OCI-LY1 (cell line): ENCODE data around the gene SLC25A53.

Experiments
- H2AFZ ChIP-seq: fragments of 200-600 bp; sonication (generic), shearing (Covaris generic); 2 replicates; pipeline ENCODE4 v1.6.0; 2014; ENCODE audit warnings: antibody characterized with exemption, mild to moderate bottlenecking, low read length
- H3F3A ChIP-seq: fragments of 200-600 bp; sonication (generic), shearing (Covaris generic); 2 replicates; pipeline ENCODE4 v1.6.0; 2014; ENCODE audit warnings: mild to moderate bottlenecking, antibody characterized with exemption, low read length, moderate library complexity; ENCODE audit not compliant: insufficient read depth
- H3K27ac ChIP-seq: fragments of 200-600 bp; sonication (generic); 2 replicates; pipeline ENCODE4 v1.5.1; 2014; ENCODE audit warnings: low read length, mixed run types, mild to moderate bottlenecking, low read depth; ENCODE audit not compliant: poor library complexity, severe bottlenecking
- H3K27me3 ChIP-seq: fragments of 200-600 bp; sonication (generic); 2 replicates; pipeline ENCODE4 v1.6.0; 2014; ENCODE audit warnings: antibody characterized with exemption, mild to moderate bottlenecking, low read length, moderate library complexity; ENCODE audit not compliant: insufficient read depth
- H3K36me3 ChIP-seq: fragments of 200-600 bp; sonication (generic); 2 replicates; pipeline ENCODE4 v1.6.1; 2014; ENCODE audit warnings: mild to moderate bottlenecking, antibody characterized with exemption, low read length, moderate library complexity, mixed read lengths; ENCODE audit not compliant: insufficient read depth
- H3K4me1 ChIP-seq: fragments of 200-600 bp; sonication (generic); 2 replicates; pipeline ENCODE4 v1.5.1; 2014; ENCODE audit warnings: mild to moderate bottlenecking, low read length, moderate library complexity; ENCODE audit not compliant: insufficient read depth, severe bottlenecking
- H3K4me2 ChIP-seq: fragments of 200-600 bp; sonication (generic), shearing (Covaris generic); 2 replicates; pipeline ENCODE4 v1.6.1; 2014; ENCODE audit warnings: low read length
- H3K4me3 ChIP-seq: fragments of 200-600 bp; sonication (generic); 2 replicates; pipeline ENCODE4 v1.5.1; 2014; ENCODE audit warnings: low read length, low read depth, mild to moderate bottlenecking, mixed read lengths; ENCODE audit not compliant: poor library complexity, severe bottlenecking
- H3K79me2 ChIP-seq: fragments of 200-600 bp; shearing (Covaris generic); 2 replicates; pipeline ENCODE4 v1.6.1; 2016; ENCODE audit warnings: mixed run types, low read length, mixed read lengths; ENCODE audit not compliant: insufficient read depth
- H3K9ac ChIP-seq: fragments of 200-600 bp; sonication (generic), shearing (Covaris generic); 2 replicates; pipeline ENCODE4 v1.6.1; 2014; ENCODE audit warnings: mild to moderate bottlenecking, low read length, mixed read lengths
- H3K9me2 ChIP-seq: fragments of 200-600 bp; sonication (generic), shearing (Covaris generic); 2 replicates; pipeline ENCODE4 v1.6.1; 2014; ENCODE audit warnings: low read depth, mild to moderate bottlenecking, low read length, mixed read lengths
- H3K9me3 ChIP-seq: fragments of 200-600 bp; shearing (Covaris generic); 2 replicates; pipeline ENCODE4 v1.6.1; 2014; ENCODE audit warnings: low read length, mixed read lengths
- H4K20me1 ChIP-seq: fragments of 200-600 bp; sonication (generic), shearing (Covaris generic); 2 replicates; pipeline ENCODE4 v1.6.0; 2016; ENCODE audit warnings: mild to moderate bottlenecking, low read length; ENCODE audit not compliant: insufficient read depth
- CTCF ChIP-seq: fragments of 200-600 bp; sonication (generic), shearing (Covaris generic); IDR thresholded peaks from 2 replicates; pipeline ENCODE4 v1.5.1; 2017; ENCODE audit warnings: mild to moderate bottlenecking, antibody characterized with exemption, low read length, moderate library complexity, mixed read lengths
- EZH2 ChIP-seq: fragments of 200-600 bp; sonication (generic), shearing (Covaris generic); IDR thresholded peaks from 2 replicates; pipeline ENCODE4 v1.8.0; 2017; ENCODE audit warnings: borderline replicate concordance, mixed run types, mild to moderate bottlenecking, antibody characterized with exemption, low read length, moderate library complexity, mixed read lengths

SLC25A53 gene

GRCh38 chrX:104187931-104188330, 31.1 kb upstream of the SLC25A53 start:
- no peak overlapping the region for H3K9ac ChIP-seq
- TF ChIP-seq EZH2, result no peak
- no peak for TF ChIP-seq CTCF
- H3K4me1 ChIP-seq, result no peaks in the 10 kb centered on the region
- H3K9me2 ChIP-seq, result no peaks in the 10 kb centered on the region
- no peak overlapping the region for H3K4me2 ChIP-seq
- no peaks in the 10 kb centered on the region for H4K20me1 ChIP-seq
- H3F3A ChIP-seq, result no peaks in the 10 kb centered on the region
- H3K9me3 ChIP-seq, result no peaks in the 10 kb centered on the region
- no peak overlapping the region for H3K27ac ChIP-seq
- H2AFZ ChIP-seq, result no peak overlapping the region
- no peaks in the 10 kb centered on the region for H3K27me3 ChIP-seq
- H3K4me3 ChIP-seq, result no peak overlapping the region
- peaks cover 18% of the 10 kb centered on the region for H3K36me3 ChIP-seq
- H3K79me2 ChIP-seq, result no peaks in the 10 kb centered on the region

- Histone ChIP-seq H3K4me2 (no peak overlapping the region), H2AFZ (no peak overlapping the region), H3K9me2 (no peaks in the 10 kb centered on the region), H3K79me2 (no peaks in the 10 kb centered on the region), H3F3A (no peaks in the 10 kb centered on the region), H4K20me1 (no peaks in the 10 kb centered on the region), H3K27me3 (no peaks in the 10 kb centered on the region), H3K27ac (no peak overlapping the region), H3K9ac (no peak overlapping the region), H3K36me3 (peaks cover 11% of the 10 kb centered on the region), H3K4me3 (no peak overlapping the region), H3K9me3 (no peaks in the 10 kb centered on the region), H3K4me1 (no peaks in the 10 kb centered on the region)
- TF ChIP-seq EZH2, result no peak
- no peak for TF ChIP-seq CTCF
Measured at GRCh38 chrX:104183685-104184084, 26.9 kb upstream of the SLC25A53 start.

GRCh38 chrX:104173841-104174240, 17.0 kb upstream of the SLC25A53 start:
- TF ChIP-seq CTCF, result no peak
- TF ChIP-seq EZH2, result no peak
- no peak overlapping the region for H3K4me3 ChIP-seq
- peaks cover 30% of the 10 kb centered on the region for H3K36me3 ChIP-seq
- H3K9me3 ChIP-seq, result no peaks in the 10 kb centered on the region
- H2AFZ ChIP-seq, result no peak overlapping the region
- no peaks in the 10 kb centered on the region for H3K27me3 ChIP-seq
- H3K9me2 ChIP-seq, result no peaks in the 10 kb centered on the region
- no peaks in the 10 kb centered on the region for H4K20me1 ChIP-seq
- no peaks in the 10 kb centered on the region for H3F3A ChIP-seq
- no peak overlapping the region for H3K9ac ChIP-seq
- H3K79me2 ChIP-seq, result no peaks in the 10 kb centered on the region; the same call in 1 of the 2 replicates
- peaks cover 4% of the 10 kb centered on the region for H3K4me1 ChIP-seq
- no peak overlapping the region for H3K4me2 ChIP-seq
- no peak overlapping the region for H3K27ac ChIP-seq
